Kidney (tissue), 14 donors: ENCODE measurements around the gene ACER2. TPM values are rescaled to one million over a fixed set of nuclear protein-coding genes. Genes with fewer than 3 reads are reported as not detected.

Experiments used
- DNase-seq, 5 donors: peaks; one replicate each; pipeline ENCODE4 v3.0.0-alpha.2; 2013 to 2020
- FAIRE-seq: peaks from 2 replicates; lab custom pipeline; 2012; peaks lifted over from hg19 to GRCh38; lab: Jason Lieb, UNC
- H3K27ac ChIP-seq, 2 donors: one replicate each; pipeline ENCODE4 v1.7.0; 2013; ENCODE audit warnings: low read depth in 2 of 2, low read length in 2 of 2, inconsistent platforms in 1 of 2
- H3K27me3 ChIP-seq: one replicate; pipeline ENCODE4 v1.7.1; 2013; ENCODE audit warnings: low read length, inconsistent platforms; ENCODE audit not compliant: control insufficient read depth, insufficient read depth
- H3K36me3 ChIP-seq, 3 donors: one replicate each; pipeline versions ENCODE4 v1.7.0 to v1.7.1; 2013; ENCODE audit warnings: low read length in 3 of 3, control low read depth in 1 of 3, inconsistent platforms in 1 of 3; ENCODE audit not compliant: insufficient read depth in 3 of 3, control insufficient read depth in 2 of 3
- H3K4me1 ChIP-seq, 3 donors: one replicate each; pipeline versions ENCODE4 v1.7.0 to v1.7.1; 2013; ENCODE audit warnings: low read length in 3 of 3, inconsistent platforms in 1 of 3, low read depth in 1 of 3; ENCODE audit not compliant: control insufficient read depth in 2 of 3, insufficient read depth in 2 of 3
- H3K4me3 ChIP-seq, 3 donors: one replicate each; pipeline versions ENCODE4 v1.7.0 to v1.8.1; 2013; ENCODE audit warnings: low read length in 3 of 3, control low read depth in 1 of 3, inconsistent platforms in 1 of 3
- H3K9ac ChIP-seq, 3 donors: one replicate each; pipeline versions ENCODE4 v1.7.0 to v1.7.1; 2013; ENCODE audit warnings: low read length in 3 of 3, control low read depth in 1 of 3, inconsistent platforms in 1 of 3
- H3K9me3 ChIP-seq, 3 donors: one replicate each; pipeline versions ENCODE4 v1.7.0 to v1.7.1; 2013; ENCODE audit warnings: low read length in 3 of 3, control low read depth in 1 of 3, inconsistent platforms in 1 of 3; ENCODE audit not compliant: control insufficient read depth in 2 of 3, insufficient read depth in 1 of 3
- intact Hi-C: fragments of 100-400 bp; cut with DNase I; formaldehyde crosslinking; loops from one replicate; pipeline ENCODE4 v1.11.1; 2022
- polyA plus RNA-seq: library from polyadenylated mRNA; stranded (reverse); fragments of 350-450 nt; fragmentation: Illumina TruSeq; extraction: RNeasy Lipid Tissue Mini Kit (QIAGEN cat#74804); gene quantifications from one replicate; pipeline ENCODE4 v1.2.3, GENCODE V29; 2014; ENCODE audit warnings: low read depth, low replicate concordance; ENCODE audit not compliant: insufficient read depth
- total RNA-seq: library from RNA; stranded (reverse); fragmentation: NEBNext Ultra II Directional; extraction: Animal tissue kit (Norgen Biotek cat#: 25700); gene quantifications from one replicate; pipeline ENCODE4 v1.2.1, GENCODE V29; 2021
- TF ChIP-seq, protein P1 (sequence below): IDR thresholded peaks from 3 replicates; pipeline ENCODE4 v1.5.1; 2012; ENCODE audit warnings: mild to moderate bottlenecking, moderate library complexity, borderline replicate concordance; ENCODE audit not compliant: insufficient read depth; ENCODE audit errors: extremely low read depth
- donor health status: control.
- donor health status: control.
- donor health status: control.
- donor health status: control.
- donor health status: control.
- donor health status: DM: yes; HTN: yes; CAD: no.
- donor health status: Normal renal cell carcinoma (clear cell type).

Gene ACER2
- total and polyA plus RNA-seq, 2 donors from 2014 or later = 0.28 to 4.2 TPM

GRCh38 chr9:19480345-19480744 lies 71.5 kb downstream of the ACER2 start:
- intact Hi-C loops = no loop called here

GRCh38 chr9:19481121-19481870 lies 72.5 kb downstream of the ACER2 start:
- H3K27ac ChIP-seq = no peak overlapping the region
- no peaks in the 10 kb centered on the region for H3K9me3 ChIP-seq
- H3K4me1 ChIP-seq = no peaks in the 10 kb centered on the region
- intact Hi-C loops = no loop called here
- no peak overlapping the region for H3K9ac ChIP-seq
- FAIRE-seq = no peak
- H3K27me3 ChIP-seq = no peaks in the 10 kb centered on the region
- H3K4me3 ChIP-seq = no peak overlapping the region
- H3K36me3 ChIP-seq = no peaks in the 10 kb centered on the region
- TF ChIP-seq, protein P1, sequence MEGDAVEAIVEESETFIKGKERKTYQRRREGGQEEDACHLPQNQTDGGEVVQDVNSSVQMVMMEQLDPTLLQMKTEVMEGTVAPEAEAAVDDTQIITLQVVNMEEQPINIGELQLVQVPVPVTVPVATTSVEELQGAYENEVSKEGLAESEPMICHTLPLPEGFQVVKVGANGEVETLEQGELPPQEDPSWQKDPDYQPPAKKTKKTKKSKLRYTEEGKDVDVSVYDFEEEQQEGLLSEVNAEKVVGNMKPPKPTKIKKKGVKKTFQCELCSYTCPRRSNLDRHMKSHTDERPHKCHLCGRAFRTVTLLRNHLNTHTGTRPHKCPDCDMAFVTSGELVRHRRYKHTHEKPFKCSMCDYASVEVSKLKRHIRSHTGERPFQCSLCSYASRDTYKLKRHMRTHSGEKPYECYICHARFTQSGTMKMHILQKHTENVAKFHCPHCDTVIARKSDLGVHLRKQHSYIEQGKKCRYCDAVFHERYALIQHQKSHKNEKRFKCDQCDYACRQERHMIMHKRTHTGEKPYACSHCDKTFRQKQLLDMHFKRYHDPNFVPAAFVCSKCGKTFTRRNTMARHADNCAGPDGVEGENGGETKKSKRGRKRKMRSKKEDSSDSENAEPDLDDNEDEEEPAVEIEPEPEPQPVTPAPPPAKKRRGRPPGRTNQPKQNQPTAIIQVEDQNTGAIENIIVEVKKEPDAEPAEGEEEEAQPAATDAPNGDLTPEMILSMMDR = no peak
- no peak for DNase-seq

More at GRCh38 chr9:19480345-19480744, 71.5 kb downstream of the ACER2 start:
- Histone ChIP-seq H3K4me3 (no peak overlapping the region), H3K27me3 (no peaks in the 10 kb centered on the region), H3K27ac (no peak overlapping the region), H3K9me3 (no peaks in the 10 kb centered on the region), H3K9ac (no peak overlapping the region), H3K36me3 (no peaks in the 10 kb centered on the region), H3K4me1 (no peaks in the 10 kb centered on the region)
- DNase-seq (no peak), FAIRE-seq (no peak)
- TF ChIP-seq, protein P1 = no peak

DNA sequence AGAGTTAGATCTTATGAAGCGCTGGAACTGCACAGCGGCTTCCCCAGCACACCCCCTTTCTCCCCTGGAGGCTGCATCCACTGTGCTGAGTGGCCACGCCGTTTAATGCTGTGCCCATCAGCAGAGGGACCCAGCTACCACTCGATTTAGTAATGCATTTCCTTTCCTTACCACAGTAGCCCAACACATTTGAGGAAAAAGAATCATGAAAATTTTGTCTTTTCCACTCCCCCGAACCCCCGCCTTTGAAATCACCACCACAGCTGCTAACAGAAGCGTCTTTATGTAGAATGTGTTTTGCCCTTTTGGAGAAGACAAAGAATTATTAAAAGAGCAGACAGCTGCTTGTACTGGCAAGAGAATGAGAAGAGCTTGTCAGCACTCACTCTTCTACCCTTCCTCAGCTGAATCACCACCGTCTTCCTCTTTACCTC lies 73.2 kb downstream of the ACER2 start:
- TF ChIP-seq, protein P1 = no peak
- FAIRE-seq (no peak), DNase-seq (no peak)
- Histone ChIP-seq H3K36me3 (no peaks in the 10 kb centered on the region), H3K9me3 (no peaks in the 10 kb centered on the region), H3K4me1 (no peaks in the 10 kb centered on the region), H3K4me3 (no peak overlapping the region), H3K27me3 (no peaks in the 10 kb centered on the region), H3K27ac (no peak overlapping the region), H3K9ac (no peak overlapping the region)
- intact Hi-C loops = no loop called here
